Measurements from ENCODE around the gene ELL. TPM values are rescaled to one million over a fixed set of nuclear protein-coding genes. Genes with fewer than 3 reads are reported as not detected.

Gene ELL
- total and polyA plus RNA-seq, 9 of the 15 experiments (the other 6 are each of a cell fraction or from before 2014, with no cell fraction given) = 0.24 to 22.5 (median 4.1) TPM

GRCh38 chr19:18436671-18437490, 85.0 kb downstream of the ELL start:
- CTCF ChIA-PET (ENCODE audit: low intra/inter-chr PET ratio) = interaction anchor here (0.7 kb wide), 1 partner anchor 10 kb away, joined by 3 read pairs; no protein-coding TSS in a partner anchor
- POLR2A ChIA-PET = interaction anchor here (0.6 to 1.8 kb wide), 5 partner anchors 18 to 157 kb away, joined by 3 to 4 read pairs (median 3); partner anchors contain the start of genes JUND and SSBP4
- TF ChIP-seq HDAC1 (IDR thresholded peaks at IDR 0.05) (peak in 1 of 2 experiments; percentile 93; a peak in 2 of 4 replicates), TFAP4 (CRISPR knock-in tag; IDR thresholded peaks at IDR 0.05; ENCODE audit: borderline replicate concordance) (0 out of 2 replicates have a peak, but pooled peaks have one; percentile 20), ZBTB2 (IDR thresholded peaks at IDR 0.05) (no peak), TOE1 (IDR thresholded peaks at IDR 0.05; ENCODE audit: borderline replicate concordance) (peak; percentile 23; the same call in 1 of the 2 replicates), TOE1 (CRISPR knock-in tag; IDR thresholded peaks at IDR 0.05; ENCODE audit: borderline replicate concordance, low read depth) (no peak), MXD1 (CRISPR knock-in tag; IDR thresholded peaks at IDR 0.05; ENCODE audit: borderline replicate concordance, poor library complexity, severe bottlenecking) (peak; percentile 43), HMGN3 (IDR thresholded peaks at IDR 0.05; ENCODE audit: borderline replicate concordance, extremely low read depth, insufficient read length, low read depth, low read length) (peak; percentile 68), NFYB (IDR thresholded peaks at IDR 0.05; ENCODE audit: extremely low read depth, insufficient read length) (no peak), CXXC5 (CRISPR knock-in tag; IDR thresholded peaks at IDR 0.05) (peak; percentile 48), HDAC2 (IDR thresholded peaks at IDR 0.05) (peak; percentile 48; the same call in 1 of the 2 replicates), E2F1 (CRISPR knock-in tag; IDR thresholded peaks at IDR 0.05) (no peak), EP400 (IDR thresholded peaks at IDR 0.05) (peak; percentile 68), RFX1 (IDR thresholded peaks at IDR 0.05) (no peak), MAX (CRISPR knock-in tag; IDR thresholded peaks at IDR 0.05) (peak; percentile 86), YY1 (IDR thresholded peaks at IDR 0.05; ENCODE audit: borderline replicate concordance in 1 of 3, control insufficient read depth in 1 of 3, extremely low read depth in 1 of 3, insufficient read depth in 3 of 3, insufficient read length in 1 of 3, insufficient replicate concordance in 2 of 3, low read depth in 1 of 3, low read length in 2 of 3) (peak in 2 of 3 experiments; percentile 46 to 58)

More at GRCh38 chr19:18436671-18437490, 85.0 kb downstream of the ELL start:
- ATAC-seq = peak; percentile 68
- peak; percentile 82 to 98 (median 89) for DNase-seq (ENCODE audit: extremely low read depth in 1 of 4, low spot score in 3 of 4)
- Histone ChIP-seq H3K9me3 (replicated peaks; ENCODE audit: control insufficient read depth, insufficient read depth, low read depth, low read length) (no peaks in the 10 kb centered on the region), H3K4me2 (ENCODE audit: insufficient read depth, low read length) (peak overlapping the region; percentile 86), H3K4me1 (replicated peaks in 1 of 2; ENCODE audit: control insufficient read depth in 2 of 2, insufficient read depth in 2 of 2, low read length in 2 of 2) (peaks cover 50 to 96% of the 10 kb centered on the region in 2 experiments), H4K20me1 (replicated peaks; ENCODE audit: control insufficient read depth, insufficient read depth, low read length) (peaks cover 13% of the 10 kb centered on the region), H3K79me2 (ENCODE audit: control insufficient read depth, insufficient read depth, low read length) (peaks cover 54% of the 10 kb centered on the region), H3K36me3 (ENCODE audit: control insufficient read depth, insufficient read depth, low read length) (peaks cover 40% of the 10 kb centered on the region), H3K4me3 (peak overlapping the region; percentile 77), H3K9me1 (ENCODE audit: control insufficient read depth, insufficient read depth, low read length) (peaks cover 7% of the 10 kb centered on the region), H3K9ac (ENCODE audit: insufficient read depth in 1 of 2, low read depth in 2 of 2, low read length in 2 of 2) (peak overlapping the region; percentile 67 to 87), H2AFZ (ENCODE audit: low read depth, low read length) (peak overlapping the region; percentile 79), H3K27me3 (ENCODE audit: control insufficient read depth in 2 of 2, insufficient read depth in 2 of 2, low read length in 2 of 2) (no peaks in the 10 kb centered on the region), H3K27ac (ENCODE audit: extremely low read depth, low read depth, low read length) (peak overlapping the region; percentile 94)
- BruUV-seq (replicated peaks) = no TSS peak
- intact Hi-C loops (cut with micrococcal nuclease) (no loop called here), in situ Hi-C loops (cut with MboI) (no loop called here)
- WGBS (ENCODE audit: insufficient coverage, low coverage, missing lambda C conversion rate) = 5% methylated on average over 42 of the region's 67 CpGs
- FAIRE-seq = peak; percentile 83
